IPS-18a (cell line): ENCODE results near the gene LHX1.

Experiments used
- H3K27ac ChIP-seq: one replicate; pipeline ENCODE4 v1.5.1; 2013; ENCODE audit warnings: low read length
- H3K27me3 ChIP-seq: one replicate; pipeline ENCODE4 v1.6.1; 2013; ENCODE audit warnings: mild to moderate bottlenecking, low read length; ENCODE audit not compliant: control insufficient read depth, insufficient read depth
- H3K36me3 ChIP-seq: one replicate; pipeline ENCODE4 v1.6.1; 2013; ENCODE audit warnings: low read depth, low read length; ENCODE audit not compliant: control insufficient read depth
- H3K4me1 ChIP-seq: one replicate; pipeline ENCODE4 v1.6.1; 2013; ENCODE audit warnings: low read depth, low read length; ENCODE audit not compliant: control insufficient read depth
- H3K4me3 ChIP-seq: one replicate; pipeline ENCODE4 v1.5.1; 2013; ENCODE audit warnings: low read length
- H3K9ac ChIP-seq: one replicate; pipeline ENCODE4 v1.6.1; 2013; ENCODE audit warnings: mild to moderate bottlenecking, low read length, moderate library complexity
- H3K9me3 ChIP-seq: one replicate; pipeline ENCODE4 v1.6.1; 2013; ENCODE audit warnings: low read depth, low read length; ENCODE audit not compliant: control insufficient read depth

The LHX1 gene

GRCh38 chr17:36926701-36927100, 10.6 kb upstream of the LHX1 start:
- Histone ChIP-seq H3K4me1 (peaks cover 28% of the 10 kb centered on the region), H3K27me3 (peaks cover 71% of the 10 kb centered on the region), H3K36me3 (no peaks in the 10 kb centered on the region), H3K9me3 (no peaks in the 10 kb centered on the region), H3K4me3 (no peak overlapping the region), H3K27ac (no peak overlapping the region), H3K9ac (no peak overlapping the region)

DNA sequence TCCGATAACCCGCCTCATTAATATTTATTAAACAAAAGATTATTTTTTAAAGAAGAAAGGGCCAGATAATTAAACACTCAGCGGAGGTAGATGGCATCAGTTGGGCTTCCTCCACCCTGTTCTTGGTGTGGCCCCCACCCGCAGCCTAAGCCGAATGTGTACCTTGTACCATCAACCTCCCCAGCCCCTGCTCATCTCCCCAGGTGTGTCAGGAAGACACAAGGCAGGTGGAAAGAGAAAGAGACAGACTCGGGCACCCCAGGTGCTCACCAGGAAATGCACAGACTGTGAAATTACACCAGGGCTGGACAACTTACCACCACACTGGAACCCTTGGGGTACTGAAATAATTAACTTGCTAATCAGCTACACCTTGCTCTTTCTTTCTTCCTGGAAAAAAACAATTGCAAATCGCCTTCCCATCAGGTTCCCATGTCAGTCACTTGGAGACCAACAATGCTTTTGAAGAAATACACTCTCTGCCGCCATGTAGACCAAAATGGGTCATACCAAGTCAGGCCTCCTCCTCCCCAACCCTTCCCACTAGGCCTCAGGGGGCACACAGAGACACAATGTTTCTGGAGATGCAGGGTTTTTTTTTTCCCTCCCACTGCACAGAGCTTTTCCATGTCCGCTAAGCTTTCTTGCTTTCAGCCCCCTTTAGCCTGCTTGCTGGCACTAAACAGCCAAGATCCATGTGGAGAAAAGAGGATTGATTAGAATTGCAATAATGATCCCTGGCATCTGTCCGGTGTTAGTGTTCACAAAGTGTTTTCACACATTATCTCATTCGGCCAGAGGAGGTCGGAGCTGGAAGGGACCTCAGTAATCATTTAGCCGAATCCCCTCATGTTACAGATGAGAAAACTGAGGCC, 8.6 kb upstream of the LHX1 start:
- no peak overlapping the region for H3K9ac ChIP-seq
- no peak overlapping the region for H3K27ac ChIP-seq
- H3K36me3 ChIP-seq, result no peaks in the 10 kb centered on the region
- H3K4me3 ChIP-seq, result peak overlapping the region; percentile 37
- H3K27me3 ChIP-seq, result peaks cover 84% of the 10 kb centered on the region
- no peaks in the 10 kb centered on the region for H3K9me3 ChIP-seq
- H3K4me1 ChIP-seq, result peaks cover 37% of the 10 kb centered on the region

DNA sequence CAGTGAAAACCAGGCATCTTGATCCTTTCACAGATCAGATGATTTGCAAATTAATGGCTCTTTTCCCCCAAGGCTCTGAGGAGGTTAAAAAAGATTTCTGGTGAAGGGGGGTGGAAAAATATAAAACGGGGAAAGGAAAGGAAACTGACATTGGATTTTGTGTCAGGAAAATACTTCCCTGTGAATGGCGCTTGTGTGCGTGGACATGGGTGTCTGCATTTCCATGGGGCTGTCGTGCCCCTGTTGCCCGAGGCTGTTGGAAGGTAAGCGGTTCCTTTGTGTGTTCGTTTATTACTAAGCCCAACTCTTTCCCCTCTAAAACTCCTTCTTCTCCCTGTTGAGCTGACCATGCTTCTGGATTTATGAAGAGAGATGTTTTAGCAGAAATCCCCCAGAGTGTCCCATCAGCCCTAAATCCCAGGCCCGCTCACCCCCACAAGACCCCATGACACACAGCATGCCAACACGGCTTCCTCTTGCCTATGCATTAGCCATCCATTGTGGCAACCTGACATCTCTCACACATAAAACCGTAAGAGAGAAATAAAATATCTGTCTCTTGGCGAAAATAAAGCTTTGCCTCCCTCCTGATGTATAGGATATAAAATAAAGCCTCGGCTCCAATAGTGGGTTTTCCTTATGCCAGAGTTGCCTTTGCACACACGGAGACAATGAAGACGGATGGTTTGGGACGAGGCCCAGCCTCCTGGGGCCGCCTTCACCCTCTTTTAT, 7.3 kb upstream of the LHX1 start:
- peaks cover 42% of the 10 kb centered on the region for H3K4me1 ChIP-seq
- no peak overlapping the region for H3K4me3 ChIP-seq
- peaks cover 94% of the 10 kb centered on the region for H3K27me3 ChIP-seq

DNA sequence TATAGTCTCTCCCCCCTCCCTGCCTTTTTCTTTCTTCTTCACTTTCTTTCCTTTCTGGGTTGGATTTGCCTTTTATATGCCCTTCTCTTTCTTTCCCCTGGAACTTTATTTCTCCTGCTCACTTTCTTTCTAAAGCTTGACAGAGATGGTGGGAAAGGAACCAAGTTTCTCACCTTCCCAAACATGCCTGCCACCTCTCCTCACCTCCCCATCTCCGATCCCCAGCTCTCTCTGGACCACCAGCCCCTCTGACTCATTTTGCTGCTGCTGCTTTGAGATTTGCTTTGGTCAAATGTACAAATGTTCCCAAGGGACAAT, 6.7 kb upstream of the LHX1 start:
- H3K9ac ChIP-seq, result no peak overlapping the region
- H3K4me1 ChIP-seq, result peaks cover 46% of the 10 kb centered on the region
- no peaks in the 10 kb centered on the region for H3K9me3 ChIP-seq
- H3K27me3 ChIP-seq, result peaks cover 96% of the 10 kb centered on the region
- H3K4me3 ChIP-seq, result no peak overlapping the region
- H3K36me3 ChIP-seq, result no peaks in the 10 kb centered on the region
- H3K27ac ChIP-seq, result no peak overlapping the region

More for the DNA sequence above, 7.3 kb upstream of the LHX1 start:
- H3K9ac ChIP-seq, result no peak overlapping the region
- no peak overlapping the region for H3K27ac ChIP-seq
- no peaks in the 10 kb centered on the region for H3K36me3 ChIP-seq
- H3K9me3 ChIP-seq, result no peaks in the 10 kb centered on the region

GRCh38 chr17:36931096-36931696, 6.1 kb upstream of the LHX1 start:
- H3K36me3 ChIP-seq, result no peaks in the 10 kb centered on the region
- no peak overlapping the region for H3K4me3 ChIP-seq
- no peaks in the 10 kb centered on the region for H3K9me3 ChIP-seq
- no peak overlapping the region for H3K9ac ChIP-seq
- H3K27me3 ChIP-seq, result peaks cover 98% of the 10 kb centered on the region
- no peak overlapping the region for H3K27ac ChIP-seq
- peaks cover 46% of the 10 kb centered on the region for H3K4me1 ChIP-seq

- Histone ChIP-seq H3K27me3 (peaks cover 100% of the 10 kb centered on the region), H3K36me3 (no peaks in the 10 kb centered on the region), H3K4me3 (no peak overlapping the region), H3K27ac (no peak overlapping the region), H3K4me1 (peaks cover 46% of the 10 kb centered on the region), H3K9ac (no peak overlapping the region), H3K9me3 (no peaks in the 10 kb centered on the region)
These were observed 5.4 kb upstream of the LHX1 start for GRCh38 chr17:36931697-36932382.

GRCh38 chr17:36932383-36932693, 4.9 kb upstream of the LHX1 start:
- H3K27me3 ChIP-seq, result peaks cover 100% of the 10 kb centered on the region
- no peak overlapping the region for H3K9ac ChIP-seq
- H3K9me3 ChIP-seq, result no peaks in the 10 kb centered on the region
- H3K4me3 ChIP-seq, result no peak overlapping the region
- H3K4me1 ChIP-seq, result peaks cover 46% of the 10 kb centered on the region
- H3K27ac ChIP-seq, result no peak overlapping the region
- no peaks in the 10 kb centered on the region for H3K36me3 ChIP-seq

GRCh38 chr17:36932694-36933511, 4.4 kb upstream of the LHX1 start:
- Histone ChIP-seq H3K9ac (no peak overlapping the region), H3K36me3 (no peaks in the 10 kb centered on the region), H3K4me1 (peaks cover 45% of the 10 kb centered on the region), H3K27me3 (peaks cover 100% of the 10 kb centered on the region), H3K9me3 (no peaks in the 10 kb centered on the region), H3K4me3 (peak overlapping the region; percentile 24), H3K27ac (no peak overlapping the region)

DNA sequence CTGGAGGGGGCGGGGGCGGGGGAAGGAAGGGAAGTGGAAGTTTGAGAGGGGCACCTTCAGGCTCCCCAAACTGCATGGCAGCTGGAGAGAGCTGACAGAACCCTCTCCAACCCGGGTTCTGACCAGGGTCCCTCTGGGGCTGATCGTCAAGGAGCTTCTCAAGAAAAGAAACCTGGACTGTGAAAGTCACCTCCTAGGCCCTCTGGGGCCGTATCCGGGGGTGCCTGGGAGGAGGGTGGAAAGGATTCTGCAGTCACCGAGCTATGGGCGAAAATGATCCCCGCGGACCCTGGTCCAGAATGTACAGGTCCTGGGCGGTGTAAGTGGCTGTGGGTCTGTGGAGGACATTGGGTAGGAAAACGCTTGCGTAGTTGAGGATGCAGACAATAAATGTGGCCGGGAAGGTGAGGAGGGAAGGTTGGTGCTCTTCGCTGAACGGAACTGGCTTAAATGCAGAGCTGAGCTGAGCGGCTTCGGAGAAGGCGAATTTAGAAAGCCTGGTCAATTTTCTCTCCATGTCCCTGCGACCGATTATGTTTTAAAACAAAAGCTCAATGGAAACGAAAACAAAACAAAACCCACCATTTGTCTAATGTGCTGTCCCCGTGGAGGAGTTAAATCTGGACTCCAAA, 3.6 kb upstream of the LHX1 start:
- H3K9me3 ChIP-seq, result no peaks in the 10 kb centered on the region
- no peak overlapping the region for H3K9ac ChIP-seq
- H3K4me3 ChIP-seq, result peak overlapping the region; percentile 64
- no peaks in the 10 kb centered on the region for H3K36me3 ChIP-seq
- H3K27ac ChIP-seq, result no peak overlapping the region
- peaks cover 47% of the 10 kb centered on the region for H3K4me1 ChIP-seq
- peaks cover 100% of the 10 kb centered on the region for H3K27me3 ChIP-seq

- Histone ChIP-seq H3K4me1 (peaks cover 44% of the 10 kb centered on the region), H3K9ac (no peak overlapping the region)
These were observed 3.1 kb upstream of the LHX1 start for GRCh38 chr17:36934144-36934691.

More at GRCh38 chr17:36934144-36934691, 3.1 kb upstream of the LHX1 start:
- Histone ChIP-seq H3K27me3 (peaks cover 100% of the 10 kb centered on the region), H3K27ac (no peak overlapping the region), H3K36me3 (no peaks in the 10 kb centered on the region), H3K4me3 (peak overlapping the region; percentile 64), H3K9me3 (no peaks in the 10 kb centered on the region)
